Kidney (tissue), 14 donors: ENCODE results near the gene RYR3. TPM values are rescaled to one million over a fixed set of nuclear protein-coding genes. Genes with fewer than 3 reads are reported as not detected.

Experiments used
- DNase-seq, 5 donors: peaks; one replicate each; pipeline ENCODE4 v3.0.0-alpha.2; 2013 to 2020
- FAIRE-seq: peaks from 2 replicates; lab custom pipeline; 2012; peaks lifted over from hg19 to GRCh38; lab: Jason Lieb, UNC
- H3K27ac ChIP-seq, 2 donors: one replicate each; pipeline ENCODE4 v1.7.0; 2013; ENCODE audit warnings: low read depth in 2 of 2, low read length in 2 of 2, inconsistent platforms in 1 of 2
- H3K27me3 ChIP-seq: one replicate; pipeline ENCODE4 v1.7.1; 2013; ENCODE audit warnings: low read length, inconsistent platforms; ENCODE audit not compliant: control insufficient read depth, insufficient read depth
- H3K36me3 ChIP-seq, 3 donors: one replicate each; pipeline versions ENCODE4 v1.7.0 to v1.7.1; 2013; ENCODE audit warnings: low read length in 3 of 3, control low read depth in 1 of 3, inconsistent platforms in 1 of 3; ENCODE audit not compliant: insufficient read depth in 3 of 3, control insufficient read depth in 2 of 3
- H3K4me1 ChIP-seq, 3 donors: one replicate each; pipeline versions ENCODE4 v1.7.0 to v1.7.1; 2013; ENCODE audit warnings: low read length in 3 of 3, inconsistent platforms in 1 of 3, low read depth in 1 of 3; ENCODE audit not compliant: control insufficient read depth in 2 of 3, insufficient read depth in 2 of 3
- H3K4me3 ChIP-seq, 3 donors: one replicate each; pipeline versions ENCODE4 v1.7.0 to v1.8.1; 2013; ENCODE audit warnings: low read length in 3 of 3, control low read depth in 1 of 3, inconsistent platforms in 1 of 3
- H3K9ac ChIP-seq, 3 donors: one replicate each; pipeline versions ENCODE4 v1.7.0 to v1.7.1; 2013; ENCODE audit warnings: low read length in 3 of 3, control low read depth in 1 of 3, inconsistent platforms in 1 of 3
- H3K9me3 ChIP-seq, 3 donors: one replicate each; pipeline versions ENCODE4 v1.7.0 to v1.7.1; 2013; ENCODE audit warnings: low read length in 3 of 3, control low read depth in 1 of 3, inconsistent platforms in 1 of 3; ENCODE audit not compliant: control insufficient read depth in 2 of 3, insufficient read depth in 1 of 3
- intact Hi-C: fragments of 100-400 bp; cut with DNase I; formaldehyde crosslinking; loops from one replicate; pipeline ENCODE4 v1.11.1; 2022
- polyA plus RNA-seq: library from polyadenylated mRNA; stranded (reverse); fragments of 350-450 nt; fragmentation: Illumina TruSeq; extraction: RNeasy Lipid Tissue Mini Kit (QIAGEN cat#74804); gene quantifications from one replicate; pipeline ENCODE4 v1.2.3, GENCODE V29; 2014; ENCODE audit warnings: low read depth, low replicate concordance; ENCODE audit not compliant: insufficient read depth
- total RNA-seq: library from RNA; stranded (reverse); fragmentation: NEBNext Ultra II Directional; extraction: Animal tissue kit (Norgen Biotek cat#: 25700); gene quantifications from one replicate; pipeline ENCODE4 v1.2.1, GENCODE V29; 2021
- TF ChIP-seq, protein P1 (sequence below): IDR thresholded peaks from 3 replicates; pipeline ENCODE4 v1.5.1; 2012; ENCODE audit warnings: mild to moderate bottlenecking, moderate library complexity, borderline replicate concordance; ENCODE audit not compliant: insufficient read depth; ENCODE audit errors: extremely low read depth
- donor health status: control.
- donor health status: control.
- donor health status: control.
- donor health status: control.
- donor health status: control.
- donor health status: DM: yes; HTN: yes; CAD: no.
- donor health status: Normal renal cell carcinoma (clear cell type).

RYR3 gene
- total and polyA plus RNA-seq, 2 donors from 2014 or later, result 0.90 to 10.5 TPM

DNA sequence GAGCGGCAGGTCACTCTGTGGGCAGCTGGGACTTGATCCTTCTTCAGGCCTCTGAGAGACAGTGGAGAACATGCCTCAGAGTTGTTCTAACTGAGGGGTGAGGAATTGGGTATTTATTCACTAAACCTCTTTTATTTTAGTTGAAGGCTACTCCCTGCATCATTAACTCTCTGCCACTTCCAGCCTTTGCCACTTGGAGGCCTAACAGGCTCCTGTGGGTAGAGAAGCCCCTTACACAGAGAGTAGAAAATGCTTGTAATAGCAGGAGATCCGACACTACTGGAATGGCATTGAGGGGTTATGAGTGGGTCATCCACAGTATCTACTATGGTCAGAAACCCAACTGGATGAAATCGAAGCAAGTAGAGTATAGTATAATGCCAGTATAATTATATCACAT, 81.7 kb downstream of the RYR3 start:
- TF ChIP-seq, protein P1, sequence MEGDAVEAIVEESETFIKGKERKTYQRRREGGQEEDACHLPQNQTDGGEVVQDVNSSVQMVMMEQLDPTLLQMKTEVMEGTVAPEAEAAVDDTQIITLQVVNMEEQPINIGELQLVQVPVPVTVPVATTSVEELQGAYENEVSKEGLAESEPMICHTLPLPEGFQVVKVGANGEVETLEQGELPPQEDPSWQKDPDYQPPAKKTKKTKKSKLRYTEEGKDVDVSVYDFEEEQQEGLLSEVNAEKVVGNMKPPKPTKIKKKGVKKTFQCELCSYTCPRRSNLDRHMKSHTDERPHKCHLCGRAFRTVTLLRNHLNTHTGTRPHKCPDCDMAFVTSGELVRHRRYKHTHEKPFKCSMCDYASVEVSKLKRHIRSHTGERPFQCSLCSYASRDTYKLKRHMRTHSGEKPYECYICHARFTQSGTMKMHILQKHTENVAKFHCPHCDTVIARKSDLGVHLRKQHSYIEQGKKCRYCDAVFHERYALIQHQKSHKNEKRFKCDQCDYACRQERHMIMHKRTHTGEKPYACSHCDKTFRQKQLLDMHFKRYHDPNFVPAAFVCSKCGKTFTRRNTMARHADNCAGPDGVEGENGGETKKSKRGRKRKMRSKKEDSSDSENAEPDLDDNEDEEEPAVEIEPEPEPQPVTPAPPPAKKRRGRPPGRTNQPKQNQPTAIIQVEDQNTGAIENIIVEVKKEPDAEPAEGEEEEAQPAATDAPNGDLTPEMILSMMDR, result no peak
- Histone ChIP-seq H3K36me3 (no peaks in the 10 kb centered on the region), H3K27ac (no peak overlapping the region), H3K9me3 (no peaks in the 10 kb centered on the region), H3K27me3 (no peaks in the 10 kb centered on the region), H3K4me1 (no peaks in the 10 kb centered on the region), H3K9ac (no peak overlapping the region), H3K4me3 (no peak overlapping the region)
- DNase-seq, result no peak
- FAIRE-seq, result no peak
- intact Hi-C loops, result no loop called here

DNA sequence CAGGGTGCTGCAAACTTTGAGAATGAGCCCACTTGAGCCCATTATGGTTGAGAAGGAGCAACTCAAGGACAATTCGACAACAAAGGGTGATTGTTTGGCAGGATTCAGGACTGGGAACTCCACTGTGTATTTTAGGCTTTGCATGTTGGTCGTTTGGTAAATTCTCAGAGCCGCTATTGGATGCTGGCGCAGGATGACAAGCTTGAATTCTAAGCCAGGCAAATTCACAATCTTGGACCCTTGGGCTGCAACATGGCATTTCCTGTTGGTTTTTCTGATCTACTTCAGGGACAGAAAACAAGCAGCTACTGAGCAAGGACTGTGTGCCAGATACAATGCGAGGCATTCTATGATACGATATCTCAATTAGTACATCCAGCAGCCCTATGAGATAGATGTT, 82.8 kb downstream of the RYR3 start:
- Histone ChIP-seq H3K9me3 (no peaks in the 10 kb centered on the region), H3K9ac (no peak overlapping the region), H3K36me3 (no peaks in the 10 kb centered on the region), H3K4me1 (no peaks in the 10 kb centered on the region), H3K4me3 (no peak overlapping the region), H3K27ac (no peak overlapping the region), H3K27me3 (no peaks in the 10 kb centered on the region)
- DNase-seq (no peak), FAIRE-seq (no peak)
- TF ChIP-seq, protein P1, result no peak
- intact Hi-C loops, result no loop called here

DNA sequence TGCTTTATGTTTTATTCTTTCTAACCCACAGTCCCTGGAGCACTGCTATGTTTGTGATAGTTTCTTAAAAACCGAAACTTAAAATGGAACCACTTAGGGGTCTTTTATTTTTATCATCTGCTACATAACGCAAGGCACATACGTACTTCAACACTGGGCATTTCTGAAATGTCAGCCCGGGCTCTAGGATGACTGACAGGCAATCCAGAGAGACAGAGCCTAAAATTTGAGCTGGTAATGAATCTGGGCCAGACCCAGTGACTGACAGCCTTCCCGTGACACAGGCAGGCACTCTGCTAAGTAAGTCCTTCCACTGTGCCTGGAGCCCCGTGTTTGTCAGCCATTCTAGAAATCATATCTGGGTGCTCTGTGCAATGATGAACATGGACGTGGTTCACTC, 84.6 kb downstream of the RYR3 start:
- no peak overlapping the region for H3K9ac ChIP-seq
- no peak for FAIRE-seq
- no peaks in the 10 kb centered on the region for H3K36me3 ChIP-seq
- no peak overlapping the region for H3K4me3 ChIP-seq
- TF ChIP-seq, protein P1, result no peak
- no peak for DNase-seq
- H3K27me3 ChIP-seq, result no peaks in the 10 kb centered on the region
- intact Hi-C loops, result no loop called here
- H3K27ac ChIP-seq, result no peak overlapping the region
- no peaks in the 10 kb centered on the region for H3K9me3 ChIP-seq
- no peaks in the 10 kb centered on the region for H3K4me1 ChIP-seq

DNA sequence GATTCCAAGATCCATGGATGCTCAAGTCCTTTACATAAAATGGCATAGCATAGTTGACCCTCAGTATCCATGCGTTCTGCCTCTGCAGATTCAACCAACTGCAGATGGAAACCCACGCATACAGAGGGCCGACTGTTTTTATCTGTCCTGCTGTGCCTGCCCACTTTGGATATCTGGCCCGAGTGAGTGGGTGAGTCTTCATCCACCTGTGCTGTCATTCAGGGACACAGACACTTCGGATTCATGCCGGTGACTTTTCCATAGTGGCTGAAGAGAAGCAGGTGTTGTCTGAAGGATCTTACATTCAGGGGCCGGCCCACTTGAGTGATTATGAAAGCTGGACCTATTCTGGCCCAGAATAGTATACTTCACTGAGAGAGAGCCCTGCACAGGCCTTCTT, 85.1 kb downstream of the RYR3 start:
- no peaks in the 10 kb centered on the region for H3K4me1 ChIP-seq
- intact Hi-C loops, result no loop called here
- no peak overlapping the region for H3K4me3 ChIP-seq
- no peak for DNase-seq
- no peaks in the 10 kb centered on the region for H3K9me3 ChIP-seq
- no peaks in the 10 kb centered on the region for H3K27me3 ChIP-seq
- H3K9ac ChIP-seq, result no peak overlapping the region
- H3K36me3 ChIP-seq, result no peaks in the 10 kb centered on the region
- no peak overlapping the region for H3K27ac ChIP-seq
- no peak for FAIRE-seq
- TF ChIP-seq, protein P1, result no peak
